CD4-positive, alpha-beta T cell treated with Interleukin-12 subunit alpha and Interleukin-12 subunit beta, for 1 hour (primary cell): ENCODE data around the gene DCLK2.

Experiments
- DNase-seq: peaks from one replicate; pipeline ENCODE4 v3.0.0-alpha.2; 2020

Gene DCLK2

GRCh38 chr4:150212485-150212884, 134.2 kb downstream of the DCLK2 start:
- no peak for DNase-seq

DNA sequence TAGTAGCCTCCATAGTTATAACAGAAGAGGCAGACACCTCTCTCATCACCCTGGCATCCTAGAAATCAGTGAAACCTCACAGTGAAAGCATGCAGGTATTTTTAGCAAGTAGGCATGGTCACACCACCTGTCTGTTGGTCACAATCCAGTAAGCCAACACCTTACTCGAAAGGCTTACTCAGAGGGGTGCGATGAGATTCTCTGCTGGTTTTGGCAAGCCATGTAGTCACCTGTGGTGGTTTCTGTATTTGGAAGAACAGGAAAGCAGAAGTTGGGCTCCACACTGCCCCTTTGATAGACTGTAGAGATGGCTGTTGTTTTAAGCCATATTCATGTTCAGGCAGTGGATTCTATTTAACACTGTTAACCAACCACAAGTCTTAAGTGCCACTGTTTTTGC, 134.7 kb downstream of the DCLK2 start:
- no peak for DNase-seq

GRCh38 chr4:150215601-150216000, 137.4 kb downstream of the DCLK2 start:
- no peak for DNase-seq

GRCh38 chr4:150216726-150217125, 138.5 kb downstream of the DCLK2 start:
- no peak for DNase-seq

- DNase-seq = no peak
Observed at GRCh38 chr4:150217192-150217591, 138.9 kb downstream of the DCLK2 start.

DNA sequence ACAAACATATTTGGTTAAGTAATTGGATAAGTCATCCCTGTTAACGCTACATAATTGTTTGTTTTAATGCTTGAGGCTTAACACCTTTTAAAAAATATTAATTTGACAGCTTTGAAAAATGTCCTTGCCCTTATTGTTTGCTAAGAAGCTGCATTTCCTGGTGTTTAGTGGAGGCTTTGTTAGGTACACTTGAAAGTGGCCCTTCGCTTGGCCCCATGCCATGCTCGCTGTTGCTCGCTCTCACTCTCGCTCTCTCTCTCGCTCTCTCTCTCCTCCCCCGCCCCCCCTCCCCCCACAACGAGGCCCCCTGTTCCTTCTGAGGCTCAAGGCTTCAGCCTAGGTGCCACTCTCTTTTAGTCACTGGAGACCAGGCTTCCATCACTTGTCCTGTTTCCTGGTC, 139.6 kb downstream of the DCLK2 start:
- no peak for DNase-seq

DNA sequence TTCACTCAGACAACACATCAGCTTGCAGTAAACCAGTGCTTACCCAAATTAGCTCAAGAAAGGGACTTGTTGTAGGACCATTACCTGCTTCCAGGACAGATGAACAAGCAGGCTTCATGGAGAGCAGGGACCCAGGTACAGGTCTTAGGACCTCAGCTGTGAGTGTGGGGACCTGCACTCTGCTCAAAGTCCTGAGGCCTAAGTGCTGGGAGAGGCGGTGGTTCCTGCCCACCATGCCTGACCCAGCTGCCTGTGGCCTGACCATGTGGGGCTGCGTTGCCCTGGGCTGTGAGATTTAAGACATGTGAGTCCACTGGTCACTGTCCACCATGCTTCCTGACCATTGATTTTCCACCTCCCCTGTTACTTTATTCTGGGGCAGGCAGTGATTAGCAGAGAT, 140.2 kb downstream of the DCLK2 start:
- DNase-seq = no peak

DNA sequence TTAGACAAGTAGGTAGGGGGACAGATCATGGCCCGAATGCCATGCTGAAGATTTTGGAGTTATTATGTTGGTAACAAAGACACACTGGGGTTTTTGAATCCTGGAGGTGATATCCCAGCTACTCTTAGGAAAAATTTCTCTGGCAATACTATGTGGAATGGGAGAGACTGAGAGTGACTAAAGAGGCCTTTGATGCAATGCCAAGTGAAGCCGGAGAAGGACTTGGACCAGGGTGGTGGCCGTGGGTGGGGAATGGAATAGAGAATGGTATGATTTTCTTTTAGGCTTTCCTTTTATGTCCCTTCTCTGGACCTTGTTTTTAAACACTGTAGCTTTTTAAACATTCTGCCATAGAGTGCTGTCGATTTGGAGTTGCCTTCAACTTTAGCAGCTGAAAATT, 141.6 kb downstream of the DCLK2 start:
- no peak for DNase-seq

- no peak for DNase-seq
Observed at GRCh38 chr4:150224896-150225591, 146.8 kb downstream of the DCLK2 start.

DNA sequence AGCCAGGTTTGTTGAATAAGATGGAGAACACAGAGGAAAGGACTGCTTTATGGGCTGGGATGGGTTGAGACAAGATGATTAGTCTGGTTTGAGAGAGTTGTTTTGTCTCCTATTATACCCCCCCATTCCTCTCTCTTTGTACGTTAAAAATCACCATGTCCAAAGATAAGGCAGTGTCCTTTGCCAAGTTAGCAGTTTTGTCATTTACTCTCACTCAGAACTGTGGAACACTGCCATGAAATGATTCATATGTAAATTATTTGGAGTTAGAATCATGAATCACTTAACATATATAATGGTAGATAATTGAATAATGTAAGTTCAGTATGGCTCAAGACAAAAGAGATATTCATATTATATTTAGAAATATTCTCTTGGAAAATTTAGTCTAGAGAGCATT, 151.3 kb downstream of the DCLK2 start:
- DNase-seq = no peak

DNA sequence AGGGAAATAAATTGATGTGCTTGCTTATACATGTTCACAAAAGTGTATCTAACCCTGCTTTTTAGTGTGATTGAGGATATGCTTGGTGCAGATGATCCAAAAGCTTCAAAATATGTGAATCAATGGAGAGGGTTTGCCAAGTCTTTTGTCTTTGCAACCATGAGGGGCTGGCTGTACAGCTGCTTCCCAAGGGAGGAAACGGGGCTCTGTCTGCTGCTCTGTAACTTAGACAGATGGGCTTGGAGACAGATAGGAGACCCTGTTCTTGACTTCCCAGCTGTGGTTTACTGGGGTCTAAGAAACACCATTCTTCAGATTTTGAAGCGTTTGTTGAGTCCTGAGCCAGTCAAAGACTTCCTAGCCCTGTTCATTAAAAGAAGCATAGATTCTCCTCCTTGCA, 152.3 kb downstream of the DCLK2 start:
- no peak for DNase-seq

GRCh38 chr4:150231107-150231770, 153.0 kb downstream of the DCLK2 start:
- no peak for DNase-seq

GRCh38 chr4:150232029-150232428, 153.8 kb downstream of the DCLK2 start:
- DNase-seq = no peak

DNA sequence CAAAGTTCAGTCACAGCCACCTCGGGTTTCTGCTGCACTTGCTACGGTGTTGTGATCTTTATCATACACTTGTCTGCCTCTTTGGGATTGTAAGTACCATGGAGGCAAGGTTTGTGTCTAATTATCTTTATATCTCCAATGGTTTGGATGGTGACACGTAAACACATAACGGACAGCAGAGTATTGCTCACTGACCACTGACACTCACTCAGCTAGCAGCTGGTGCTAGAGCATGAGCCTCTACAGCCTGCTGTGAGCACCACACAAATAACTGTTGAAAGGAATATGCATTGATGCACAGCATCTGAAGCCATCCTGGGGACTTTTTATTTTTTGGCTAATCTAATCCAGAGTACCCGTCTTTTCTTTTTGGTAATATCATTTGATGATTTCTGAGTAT, 156.0 kb downstream of the DCLK2 start:
- no peak for DNase-seq

DNA sequence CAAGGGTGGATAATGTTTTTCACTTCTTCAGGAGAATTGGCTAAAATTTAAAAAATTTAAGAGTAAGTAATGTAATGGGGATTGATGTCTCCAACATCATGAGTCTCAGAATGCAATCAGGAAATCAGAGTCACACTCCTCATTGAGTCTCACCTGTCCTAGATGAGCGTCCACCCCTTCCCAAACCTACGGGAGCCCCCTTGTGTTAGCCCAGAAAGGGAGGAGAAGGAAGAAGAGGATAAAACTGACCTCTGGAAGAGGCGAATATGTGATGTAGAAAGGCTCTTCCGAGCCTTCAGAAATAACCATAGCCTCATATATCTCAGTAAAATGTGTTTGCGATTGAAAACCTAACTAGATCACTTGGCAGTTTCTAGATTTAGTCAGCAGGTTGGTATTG, 157.1 kb downstream of the DCLK2 start:
- DNase-seq = no peak

- no peak for DNase-seq
Observed at GRCh38 chr4:150235808-150236271, 157.6 kb downstream of the DCLK2 start.

- no peak for DNase-seq
Observed at GRCh38 chr4:150236626-150237025, 158.4 kb downstream of the DCLK2 start.

- no peak for DNase-seq
Observed at GRCh38 chr4:150237110-150237872, 159.0 kb downstream of the DCLK2 start.

- no peak for DNase-seq
Observed at GRCh38 chr4:150238591-150238990, 160.3 kb downstream of the DCLK2 start.

DNA sequence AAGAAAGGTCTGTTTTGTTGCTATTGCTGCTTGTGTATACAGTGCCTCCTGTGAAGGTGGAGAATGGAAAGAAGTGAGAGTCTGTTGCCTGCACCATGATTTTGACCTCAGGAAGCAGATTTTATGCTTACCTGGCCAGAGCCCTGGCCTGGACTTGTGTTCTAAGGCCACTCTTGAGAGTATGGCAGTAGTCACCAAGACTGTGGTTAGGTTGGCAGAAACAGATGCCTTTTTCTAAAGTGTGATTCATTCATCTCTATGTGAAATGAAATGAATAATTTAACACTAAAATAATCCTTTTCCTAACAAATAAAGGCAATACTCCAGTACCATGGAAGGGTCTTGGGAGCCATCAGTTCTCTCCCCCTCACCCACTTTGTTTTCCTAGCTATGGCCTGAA, 161.8 kb downstream of the DCLK2 start:
- DNase-seq = no peak

DNA sequence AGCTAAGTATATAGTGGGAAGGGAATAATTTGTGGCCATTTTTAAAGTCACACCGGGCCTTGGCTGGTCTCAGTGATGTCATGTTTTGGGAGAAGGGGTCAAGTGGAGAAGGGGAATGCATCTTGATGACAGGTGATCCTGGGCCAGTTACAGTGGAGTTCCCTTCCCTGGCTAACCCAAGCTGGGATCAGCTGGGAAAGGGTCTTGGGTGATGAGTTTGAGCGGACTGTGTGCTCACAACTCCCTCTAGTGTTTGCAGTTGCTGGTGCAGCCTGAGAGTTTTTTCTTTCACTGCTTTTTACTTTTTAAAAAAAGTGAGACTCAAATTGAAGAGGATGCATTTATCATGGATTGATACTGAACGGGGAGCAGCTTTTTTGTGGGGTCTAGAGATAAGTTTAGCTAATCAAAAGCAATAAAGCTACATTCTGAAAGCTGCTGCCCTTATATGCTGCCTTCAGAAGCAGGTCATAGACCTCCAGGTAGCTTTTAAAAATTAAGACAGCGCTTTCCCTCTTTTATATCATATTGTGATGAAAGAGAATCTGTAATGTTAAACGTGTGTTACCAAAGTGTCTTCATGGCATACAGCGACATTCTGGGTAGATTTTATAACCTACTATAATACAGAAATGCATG, 164.7 kb downstream of the DCLK2 start:
- peak; percentile 12 for DNase-seq

- DNase-seq = no peak
Observed at GRCh38 chr4:150243932-150244331, 165.7 kb downstream of the DCLK2 start.

DNA sequence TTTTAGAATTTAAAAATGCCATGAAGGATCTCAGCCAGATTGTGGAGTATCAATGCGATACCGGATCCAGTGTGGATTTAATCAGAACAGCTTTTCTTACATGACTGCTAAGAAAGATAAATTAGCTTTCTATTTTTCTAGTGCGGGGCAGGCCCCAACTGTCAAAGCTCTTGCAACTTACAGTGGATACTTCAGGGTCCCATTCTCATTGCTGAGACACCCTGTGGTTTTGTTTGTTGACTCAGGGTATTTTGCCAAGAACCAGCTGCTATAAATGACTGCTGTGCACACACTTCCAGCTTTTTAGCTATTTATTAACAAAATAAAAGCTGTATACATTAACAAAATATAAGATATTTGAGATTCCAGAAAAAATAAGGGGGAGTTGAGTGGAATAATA, 166.4 kb downstream of the DCLK2 start:
- DNase-seq = no peak

- DNase-seq = no peak
Observed at GRCh38 chr4:150247184-150247583, 168.9 kb downstream of the DCLK2 start.
